ENCODE results near the gene ZNF490. TPM values are rescaled to one million over a fixed set of nuclear protein-coding genes. Genes with fewer than 3 reads are reported as not detected.
A peak's percentile ranks its signal among the peaks of the same experiment; 100 is the strongest.

ZNF490 gene
- total and polyA plus RNA-seq, 8 donors: 0.25 to 7.5 (median 4.7) TPM; not detected in 2

DNA sequence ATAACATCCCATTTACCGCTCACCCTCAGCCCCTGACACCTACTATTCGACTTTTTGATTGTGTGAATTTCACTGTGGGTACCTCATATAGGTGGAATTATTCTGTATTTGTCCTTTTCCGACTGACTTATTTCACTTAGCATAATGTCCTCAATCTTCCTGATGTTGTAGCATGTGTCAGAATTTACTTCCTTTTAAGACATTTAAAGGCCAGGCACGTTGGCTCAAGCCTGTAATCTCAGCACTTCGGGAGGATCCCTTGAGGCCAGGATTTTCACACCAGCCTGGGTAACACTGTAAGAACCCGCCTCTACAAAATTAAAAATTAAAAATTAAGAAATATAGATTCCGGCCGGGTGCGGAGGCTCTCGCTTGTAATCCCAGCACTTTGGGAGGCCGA lies 13.0 kb downstream of the ZNF490 start:
- Histone ChIP-seq H3K36me3 (peaks cover 12 to 57% (median 51%) of the 10 kb centered on the region in 4 donors), H3K27me3 (no peaks in the 10 kb centered on the region), H3K4me1 (no peaks in the 10 kb centered on the region), H3K4me3 (no peak overlapping the region), H3K27ac (no peak overlapping the region), H3K9me3 (no peaks in the 10 kb centered on the region)
- WGBS, 5 donors: 86 to 93% (median 90%) methylated on average over 11 of the region's 11 CpGs
- DNase-seq: no peak
- intact Hi-C loops (cut with DNase I; ENCODE audit: low total_unique reads): no loop called here
- TF ChIP-seq EP300 (IDR thresholded peaks at IDR 0.05): no peak
- TF ChIP-seq POLR2A (IDR thresholded peaks at IDR 0.05): no peak
- TF ChIP-seq, protein P1, sequence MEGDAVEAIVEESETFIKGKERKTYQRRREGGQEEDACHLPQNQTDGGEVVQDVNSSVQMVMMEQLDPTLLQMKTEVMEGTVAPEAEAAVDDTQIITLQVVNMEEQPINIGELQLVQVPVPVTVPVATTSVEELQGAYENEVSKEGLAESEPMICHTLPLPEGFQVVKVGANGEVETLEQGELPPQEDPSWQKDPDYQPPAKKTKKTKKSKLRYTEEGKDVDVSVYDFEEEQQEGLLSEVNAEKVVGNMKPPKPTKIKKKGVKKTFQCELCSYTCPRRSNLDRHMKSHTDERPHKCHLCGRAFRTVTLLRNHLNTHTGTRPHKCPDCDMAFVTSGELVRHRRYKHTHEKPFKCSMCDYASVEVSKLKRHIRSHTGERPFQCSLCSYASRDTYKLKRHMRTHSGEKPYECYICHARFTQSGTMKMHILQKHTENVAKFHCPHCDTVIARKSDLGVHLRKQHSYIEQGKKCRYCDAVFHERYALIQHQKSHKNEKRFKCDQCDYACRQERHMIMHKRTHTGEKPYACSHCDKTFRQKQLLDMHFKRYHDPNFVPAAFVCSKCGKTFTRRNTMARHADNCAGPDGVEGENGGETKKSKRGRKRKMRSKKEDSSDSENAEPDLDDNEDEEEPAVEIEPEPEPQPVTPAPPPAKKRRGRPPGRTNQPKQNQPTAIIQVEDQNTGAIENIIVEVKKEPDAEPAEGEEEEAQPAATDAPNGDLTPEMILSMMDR (IDR thresholded peaks at IDR 0.05): no peak
- TF ChIP-seq POLR2AphosphoS5 (IDR thresholded peaks at IDR 0.05): no peak

GRCh38 chr19:12596927-12597548 lies 13.6 kb downstream of the ZNF490 start:
- Histone ChIP-seq H3K27ac (no peak overlapping the region), H3K9me3 (no peaks in the 10 kb centered on the region), H3K27me3 (no peaks in the 10 kb centered on the region), H3K4me3 (no peak overlapping the region), H3K36me3 (peaks cover 9 to 54% (median 45%) of the 10 kb centered on the region in 4 donors), H3K4me1 (no peaks in the 10 kb centered on the region)
- intact Hi-C loops (cut with DNase I; ENCODE audit: low total_unique reads): no loop called here
- no peak for TF ChIP-seq EP300 (IDR thresholded peaks at IDR 0.05)
- no peak for TF ChIP-seq POLR2AphosphoS5 (IDR thresholded peaks at IDR 0.05)
- TF ChIP-seq, protein P1 (IDR thresholded peaks at IDR 0.05): no peak
- no peak for TF ChIP-seq POLR2A (IDR thresholded peaks at IDR 0.05)
- 76 to 87% (median 82%) methylated on average over 38 of the region's 38 CpGs for WGBS, 5 donors
- DNase-seq: peak in 1 of 2 donors; percentile 41

DNA sequence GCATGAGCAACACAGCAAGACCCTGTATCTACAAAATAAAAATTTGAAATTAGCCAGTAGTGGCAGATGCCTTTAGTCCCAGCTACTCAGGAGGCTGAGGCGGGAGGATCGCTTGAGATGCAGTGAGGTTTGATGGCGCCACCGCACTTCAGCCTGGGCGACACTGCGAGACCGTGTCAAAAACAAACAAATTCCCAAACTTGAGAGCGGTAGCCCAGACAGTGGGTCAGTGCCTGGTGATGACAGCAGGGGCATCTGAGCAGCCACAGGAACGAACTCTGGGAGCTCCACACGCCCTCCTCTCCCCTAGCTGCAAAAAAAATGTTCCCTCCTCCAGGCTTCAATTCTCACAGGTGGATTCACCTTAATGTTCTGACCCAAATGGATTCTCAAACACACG lies 14.1 kb downstream of the ZNF490 start:
- no peak for DNase-seq
- intact Hi-C loops (cut with DNase I; ENCODE audit: low total_unique reads): no loop called here
- no peaks in the 10 kb centered on the region for H3K9me3 ChIP-seq
- TF ChIP-seq, protein P1 (IDR thresholded peaks at IDR 0.05): no peak
- no peak for TF ChIP-seq EP300 (IDR thresholded peaks at IDR 0.05)
- no peak for TF ChIP-seq POLR2AphosphoS5 (IDR thresholded peaks at IDR 0.05)
- TF ChIP-seq POLR2A (IDR thresholded peaks at IDR 0.05): no peak
- H3K27me3 ChIP-seq: no peaks in the 10 kb centered on the region
- no peak overlapping the region for H3K4me3 ChIP-seq
- no peaks in the 10 kb centered on the region for H3K4me1 ChIP-seq
- WGBS, 5 donors: 90 to 96% (median 93%) methylated on average over 11 of the region's 11 CpGs
- peaks cover 9 to 55% (median 43%) of the 10 kb centered on the region in 4 donors for H3K36me3 ChIP-seq
- no peak overlapping the region for H3K27ac ChIP-seq

DNA sequence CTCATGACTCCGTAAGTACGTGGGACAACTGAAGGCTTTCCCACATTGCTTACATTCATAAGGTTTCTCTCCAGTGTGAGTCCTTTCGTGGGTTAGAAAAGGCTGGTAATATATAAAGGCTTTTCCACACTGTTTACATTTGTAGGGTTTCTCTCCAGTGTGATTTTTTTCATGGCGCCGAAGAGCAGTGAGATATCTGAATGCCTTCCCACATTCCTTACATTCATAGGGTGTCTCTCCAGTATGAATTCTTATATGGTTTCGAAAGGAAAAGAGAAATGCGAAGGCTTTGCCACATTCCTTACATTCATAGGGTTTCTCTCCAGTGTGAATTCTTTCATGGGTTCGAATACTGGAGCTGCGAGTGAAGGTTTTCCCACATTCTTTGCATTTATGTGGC lies 29.5 kb downstream of the ZNF490 start:
- Histone ChIP-seq H3K4me3 (no peak overlapping the region), H3K9me3 (peaks cover 11 to 45% (median 31%) of the 10 kb centered on the region in 4 donors), H3K4me1 (no peaks in the 10 kb centered on the region), H3K27me3 (no peaks in the 10 kb centered on the region), H3K27ac (no peak overlapping the region), H3K36me3 (peaks cover 22 to 69% (median 59%) of the 10 kb centered on the region in 4 donors)
- intact Hi-C loops (cut with DNase I; ENCODE audit: low total_unique reads): no loop called here
- TF ChIP-seq, protein P1 (IDR thresholded peaks at IDR 0.05): no peak
- TF ChIP-seq POLR2A (IDR thresholded peaks at IDR 0.05) (no peak), POLR2AphosphoS5 (IDR thresholded peaks at IDR 0.05) (no peak), EP300 (IDR thresholded peaks at IDR 0.05) (no peak)
- no peak for DNase-seq
- WGBS, 5 donors: 87 to 96% (median 94%) methylated on average over 9 of the region's 9 CpGs

All from stomach (tissue), 9 donors.